Caco-2 (cell line): ENCODE results near the gene HS3ST1. TPM values are rescaled to one million over a fixed set of nuclear protein-coding genes. Genes with fewer than 3 reads are reported as not detected.

Source experiments
- BruUV-seq: library from RNA; stranded (reverse); fragments of 400-500 nt; replicated peaks from 2 replicates; lab custom pipeline; 2021; lab: Mats Ljungman, UMichigan
- CTCF ChIA-PET: fragments of 300-600 bp; sonication (Branson Sonifier 250); formaldehyde crosslinking; loops from one replicate; lab custom pipeline; 2022; ENCODE audit warnings: antibody characterized with exemption; lab: Charles Lee
- POLR2A ChIA-PET: fragments of 300-600 bp; sonication (Branson Sonifier 250); formaldehyde crosslinking; loops from one replicate; lab custom pipeline; 2022; ENCODE audit warnings: antibody characterized with exemption; lab: Charles Lee
- DNase-seq, 2 experiments: peaks; one replicate each; pipeline versions ENCODE4 v3.0.0 to v3.0.0-alpha.2; 2020 to 2022
- H3K27me3 ChIP-seq: replicated peaks from 2 replicates; pipeline ENCODE4 v1.6.0; 2011; ENCODE audit warnings: low read length; ENCODE audit not compliant: control insufficient read depth, insufficient read depth
- H3K36me3 ChIP-seq: 2 replicates; pipeline ENCODE4 v1.5.1; 2011; ENCODE audit warnings: low read length; ENCODE audit not compliant: control insufficient read depth, insufficient read depth
- H3K4me1 ChIP-seq: fragments of 250-450 bp; sonication (Bioruptor Pico); 2 replicates; pipeline ENCODE4 v1.5.1; 2020; ENCODE audit warnings: mild to moderate bottlenecking
- H3K4me3 ChIP-seq: 2 replicates; pipeline ENCODE4 v1.5.1; 2011; ENCODE audit warnings: low read depth, mild to moderate bottlenecking, control low read depth, low read length
- H3K9me3 ChIP-seq: fragments of 250-450 bp; sonication (Bioruptor Pico); 2 replicates; pipeline ENCODE4 v1.5.1; 2020; ENCODE audit warnings: mild to moderate bottlenecking, moderate library complexity
- H3K27ac Mint-ChIP-seq: one replicate; pipeline ENCODE4 v1.8.0; 2022; ENCODE audit warnings: mixed read lengths; ENCODE audit not compliant: unreplicated experiment
- H3K27me3 Mint-ChIP-seq: one replicate; pipeline ENCODE4 v1.8.0; 2022; ENCODE audit warnings: mixed read lengths; ENCODE audit not compliant: insufficient read depth, unreplicated experiment
- H3K36me3 Mint-ChIP-seq: one replicate; pipeline ENCODE4 v1.8.0; 2022; ENCODE audit warnings: mild to moderate bottlenecking, mixed read lengths; ENCODE audit not compliant: insufficient read depth, unreplicated experiment
- H3K4me1 Mint-ChIP-seq: one replicate; pipeline ENCODE4 v1.8.0; 2022; ENCODE audit warnings: low read depth, mixed read lengths; ENCODE audit not compliant: unreplicated experiment
- H3K4me3 Mint-ChIP-seq: one replicate; pipeline ENCODE4 v1.8.0; 2022; ENCODE audit warnings: mild to moderate bottlenecking, moderate library complexity, mixed read lengths; ENCODE audit not compliant: unreplicated experiment
- H3K9me3 Mint-ChIP-seq: one replicate; pipeline ENCODE4 v1.8.0; 2022; ENCODE audit warnings: mixed read lengths; ENCODE audit not compliant: unreplicated experiment
- CTCF ChIP-seq, 2 experiments: fragments of 200-600 bp in 1 of 2; IDR thresholded peaks; 1 replicate in 1 of 2; 2 replicates in 1 of 2; pipeline versions ENCODE4 v1.5.1 to v1.8.0; 2011 to 2022; ENCODE audit warnings: antibody characterized with exemption in 1 of 2, control low read depth in 1 of 2, inconsistent platforms in 1 of 2, low read depth in 1 of 2, low read length in 1 of 2, mild to moderate bottlenecking in 1 of 2, moderate library complexity in 1 of 2; ENCODE audit not compliant: insufficient read depth in 1 of 2, severe bottlenecking in 1 of 2, unreplicated experiment in 1 of 2
- intact Hi-C: fragments of 100-400 bp; cut with micrococcal nuclease; formaldehyde crosslinking; loops from one replicate; pipeline ENCODE4 v1.10.0; 2022; ENCODE audit not compliant: unreplicated experiment
- total RNA-seq: library from RNA; stranded (reverse); gene quantifications from 2 replicates; pipeline ENCODE4 v1.2.3, GENCODE V29; 2022

HS3ST1 gene
- total RNA-seq, 1 experiment from 2014 or later: 4.2 TPM

DNA sequence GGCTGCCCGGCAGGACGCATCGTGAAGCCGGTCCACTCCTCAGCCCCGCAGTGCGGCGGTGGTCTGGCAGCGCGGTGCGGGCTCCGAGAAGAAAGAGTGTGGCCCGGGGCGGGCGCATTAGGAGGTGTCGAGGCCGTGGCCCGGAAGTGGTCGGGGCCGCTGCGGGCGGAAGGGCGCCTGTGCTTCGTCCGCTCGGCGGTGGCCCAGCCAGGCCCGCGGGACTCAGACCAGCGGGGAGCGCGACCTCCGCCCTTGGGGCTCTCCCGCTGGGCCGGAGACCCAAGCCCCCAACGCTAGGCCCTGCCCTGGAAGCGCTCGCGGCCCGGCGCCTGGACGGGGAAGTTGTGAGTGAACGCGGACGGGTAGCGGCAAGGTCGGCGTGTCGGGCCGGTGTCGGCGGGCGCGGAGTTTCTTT is 60.0 kb downstream of the HS3ST1 start:
- no peaks in the 10 kb centered on the region for H3K36me3 Mint-ChIP-seq
- H3K27me3 Mint-ChIP-seq: no peaks in the 10 kb centered on the region
- no peaks in the 10 kb centered on the region for H3K4me1 Mint-ChIP-seq
- ChIA-PET CTCF (no interaction called here), POLR2A (no interaction called here)
- Histone ChIP-seq H3K4me3 (no peak overlapping the region), H3K9me3 (no peaks in the 10 kb centered on the region), H3K4me1 (no peaks in the 10 kb centered on the region), H3K36me3 (no peaks in the 10 kb centered on the region), H3K27me3 (no peaks in the 10 kb centered on the region)
- BruUV-seq: no TSS peak
- intact Hi-C loops: no loop called here
- TF ChIP-seq CTCF (IDR thresholded peaks at IDR 0.05; ENCODE audit: insufficient read depth in 1 of 2, low read depth in 1 of 2, low read length in 1 of 2, severe bottlenecking in 1 of 2, unreplicated experiment in 1 of 2): no peak
- no peak for DNase-seq
- H3K4me3 Mint-ChIP-seq: no peak overlapping the region
- no peaks in the 10 kb centered on the region for H3K9me3 Mint-ChIP-seq
- H3K27ac Mint-ChIP-seq: no peak overlapping the region

DNA sequence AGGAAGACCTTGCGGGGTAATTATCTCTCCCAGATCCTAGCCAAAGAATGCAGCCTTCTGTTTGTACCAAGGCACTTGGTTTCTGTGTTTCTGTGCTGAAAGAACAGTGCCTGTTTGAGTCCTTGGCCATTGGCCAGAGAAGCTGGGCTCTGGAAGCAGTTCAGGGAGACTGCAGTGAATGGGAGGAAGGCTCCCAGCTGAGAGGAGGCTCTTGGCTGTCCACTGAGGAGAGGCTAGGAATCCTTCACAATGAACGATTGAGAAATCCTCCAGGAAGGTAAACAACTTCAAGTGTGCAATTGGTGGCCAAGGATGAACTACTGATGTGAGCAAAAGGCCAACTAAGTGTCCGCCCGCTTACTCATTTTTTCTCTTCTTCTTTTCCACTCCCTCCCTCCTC is 61.3 kb downstream of the HS3ST1 start:
- DNase-seq: no peak
- Mint-ChIP-seq H3K36me3 (no peaks in the 10 kb centered on the region), H3K27ac (no peak overlapping the region), H3K4me3 (no peak overlapping the region), H3K9me3 (no peaks in the 10 kb centered on the region), H3K27me3 (no peaks in the 10 kb centered on the region), H3K4me1 (no peaks in the 10 kb centered on the region)
- intact Hi-C loops: no loop called here
- Histone ChIP-seq H3K27me3 (no peaks in the 10 kb centered on the region), H3K36me3 (no peaks in the 10 kb centered on the region), H3K9me3 (no peaks in the 10 kb centered on the region), H3K4me1 (no peaks in the 10 kb centered on the region), H3K4me3 (no peak overlapping the region)
- CTCF ChIA-PET: interaction anchor here (0.6 kb wide), 1 partner anchor 30 kb away, joined by 3 read pairs; no protein-coding TSS in a partner anchor
- POLR2A ChIA-PET: no interaction called here
- BruUV-seq: no TSS peak
- TF ChIP-seq CTCF (IDR thresholded peaks at IDR 0.05; ENCODE audit: insufficient read depth in 1 of 2, low read depth in 1 of 2, low read length in 1 of 2, severe bottlenecking in 1 of 2, unreplicated experiment in 1 of 2): no peak

DNA sequence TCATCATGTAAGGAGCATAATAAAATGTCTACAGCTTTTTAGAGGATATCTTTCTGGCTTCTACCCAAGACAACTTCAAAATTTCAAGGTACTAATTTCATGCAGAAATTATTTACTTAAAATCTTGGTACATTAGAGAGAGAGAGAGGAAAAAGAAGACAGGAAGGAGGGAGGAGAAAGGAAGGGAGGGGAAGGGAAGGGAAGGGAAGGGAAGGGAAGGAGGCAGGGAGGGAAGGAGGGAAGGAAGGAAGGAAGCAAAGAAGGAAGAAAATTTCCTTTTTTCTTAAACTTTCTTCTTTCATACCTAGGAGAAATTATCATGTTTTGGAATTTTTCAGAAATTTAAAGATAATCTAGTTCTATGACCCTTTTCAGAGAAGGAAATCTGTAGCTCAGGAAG is 61.8 kb downstream of the HS3ST1 start:
- H3K9me3 ChIP-seq: no peaks in the 10 kb centered on the region
- BruUV-seq: no TSS peak
- no peaks in the 10 kb centered on the region for H3K4me1 ChIP-seq
- intact Hi-C loops: no loop called here
- Mint-ChIP-seq H3K9me3 (no peaks in the 10 kb centered on the region), H3K4me3 (no peak overlapping the region), H3K36me3 (no peaks in the 10 kb centered on the region), H3K27me3 (no peaks in the 10 kb centered on the region), H3K4me1 (no peaks in the 10 kb centered on the region), H3K27ac (no peak overlapping the region)
- H3K4me3 ChIP-seq: no peak overlapping the region
- no peak for DNase-seq
- ChIA-PET POLR2A (no interaction called here), CTCF (interaction anchor here (0.6 kb wide), 1 partner anchor 29 kb away, joined by 3 read pairs; no protein-coding TSS in a partner anchor)
- H3K36me3 ChIP-seq: no peaks in the 10 kb centered on the region
- H3K27me3 ChIP-seq: no peaks in the 10 kb centered on the region
- TF ChIP-seq CTCF (IDR thresholded peaks at IDR 0.05; ENCODE audit: insufficient read depth in 1 of 2, low read depth in 1 of 2, low read length in 1 of 2, severe bottlenecking in 1 of 2, unreplicated experiment in 1 of 2): no peak
